K562 (cell line): ENCODE results near the gene EML3. TPM values are rescaled to one million over a fixed set of nuclear protein-coding genes. Genes with fewer than 3 reads are reported as not detected.

Experiments used
- ATAC-seq: fragments of 200-7000 bp; cut with Tn5 transposase; 3 replicates; pipeline ENCODE4 v1.9.1; 2020; ENCODE audit warnings: moderate library complexity
- BruUV-seq: library from RNA; stranded (reverse); fragments of 400-500 nt; replicated peaks from 2 replicates; lab custom pipeline; 2021; lab: Mats Ljungman, UMichigan
- CTCF ChIA-PET: fragments of 300-600 bp; formaldehyde crosslinking; extraction: SDS; loops from one replicate; lab custom pipeline; 2021; ENCODE audit warnings: low intra/inter-chr PET ratio; lab: Yijun Ruan, JAX
- POLR2A ChIA-PET: fragments of 300-600, 350-650 bp; sonication (Branson Sonifier 250); formaldehyde crosslinking; extraction: SDS; loops from one replicate; lab custom pipeline; 2021; ENCODE audit warnings: antibody characterized with exemption, inconsistent platforms; lab: Yijun Ruan, JAX
- DNase-seq, 4 experiments: peaks; one replicate each; pipeline versions ENCODE4 v3.0.0 to v3.0.0-alpha.2; 2011 to 2018; ENCODE audit warnings: low spot score in 3 of 4, mixed read lengths in 3 of 4; ENCODE audit errors: extremely low read depth in 1 of 4
- FAIRE-seq: peaks from 2 replicates; lab custom pipeline; 2011; peaks lifted over from hg19 to GRCh38; lab: Jason Lieb, UNC
- H2AFZ ChIP-seq: 2 replicates; pipeline ENCODE4 v1.6.0; 2011; ENCODE audit warnings: low read depth, low read length, control low read depth, inconsistent platforms
- H3K27ac ChIP-seq: fragments of 200-600 bp; 3 replicates; pipeline ENCODE4 v1.8.0; 2011; ENCODE audit warnings: low read depth, mild to moderate bottlenecking, control low read depth, inconsistent platforms, low read length, moderate library complexity, mixed read lengths; ENCODE audit errors: extremely low read depth
- H3K27me3 ChIP-seq, 2 experiments: fragments of 300-600 bp in 1 of 2; 2 replicates in 1 of 2; 3 replicates in 1 of 2; pipeline versions ENCODE4 v1.6.0 to v1.8.0; 2011; ENCODE audit warnings: inconsistent platforms in 2 of 2, low read length in 2 of 2, mild to moderate bottlenecking in 1 of 2, mixed read lengths in 1 of 2, moderate library complexity in 1 of 2; ENCODE audit not compliant: control insufficient read depth in 2 of 2, insufficient read depth in 2 of 2
- H3K36me3 ChIP-seq: fragments of 300-600 bp; 3 replicates; pipeline ENCODE4 v1.8.0; 2011; ENCODE audit warnings: mild to moderate bottlenecking, low read length, inconsistent platforms; ENCODE audit not compliant: control insufficient read depth, insufficient read depth
- H3K4me1 ChIP-seq, 2 experiments: fragments of 200-600 bp in 1 of 2; replicated peaks in 1 of 2; 2 replicates in 1 of 2; 3 replicates in 1 of 2; pipeline versions ENCODE4 v1.5.1 to v1.8.0; 2011; ENCODE audit warnings: inconsistent platforms in 2 of 2, low read length in 2 of 2, mild to moderate bottlenecking in 1 of 2, mixed read lengths in 1 of 2, moderate library complexity in 1 of 2; ENCODE audit not compliant: control insufficient read depth in 2 of 2, insufficient read depth in 2 of 2
- H3K4me2 ChIP-seq: 2 replicates; pipeline ENCODE4 v1.6.1; 2011; ENCODE audit warnings: low read length, control low read depth, inconsistent platforms, mixed read lengths; ENCODE audit not compliant: insufficient read depth
- H3K4me3 ChIP-seq: fragments of 200-600 bp; sonication (generic), shearing (Covaris generic); 2 replicates; pipeline ENCODE4 v1.5.1; 2016; ENCODE audit warnings: control low read depth, inconsistent platforms
- H3K79me2 ChIP-seq: fragments of 200-600 bp; 3 replicates; pipeline ENCODE4 v1.8.0; 2011; ENCODE audit warnings: low read length, inconsistent platforms; ENCODE audit not compliant: control insufficient read depth, insufficient read depth
- H3K9ac ChIP-seq, 2 experiments: 2 replicates each; pipeline versions ENCODE4 v1.6.0 to v1.6.1; 2011; ENCODE audit warnings: low read depth in 2 of 2, low read length in 2 of 2, control low read depth in 1 of 2, inconsistent platforms in 1 of 2, mild to moderate bottlenecking in 1 of 2, mixed read lengths in 1 of 2; ENCODE audit not compliant: insufficient read depth in 1 of 2
- H3K9me1 ChIP-seq: one replicate; pipeline ENCODE4 v1.6.0; 2011; ENCODE audit warnings: inconsistent platforms, mild to moderate bottlenecking, low read length, moderate library complexity; ENCODE audit not compliant: control insufficient read depth, insufficient read depth
- H3K9me3 ChIP-seq: replicated peaks from 2 replicates; pipeline ENCODE4 v1.5.1; 2011; ENCODE audit warnings: low read depth, low read length, inconsistent platforms; ENCODE audit not compliant: control insufficient read depth, insufficient read depth
- H4K20me1 ChIP-seq: replicated peaks from 2 replicates; pipeline ENCODE4 v1.6.1; 2011; ENCODE audit warnings: low read length, inconsistent platforms, mixed read lengths; ENCODE audit not compliant: control insufficient read depth, insufficient read depth
- GATA2 ChIP-seq: sonication (generic); formaldehyde crosslinking; IDR thresholded peaks from 2 replicates; pipeline ENCODE4 v1.4.0; 2020; ENCODE audit warnings: mild to moderate bottlenecking, missing genetic modification reagents
- MCM5 ChIP-seq: fragments of 450-650 bp; IDR thresholded peaks from 2 replicates; pipeline ENCODE4 v1.6.1; 2016; ENCODE audit warnings: low read depth
- MEF2D ChIP-seq: conservative IDR thresholded peaks from 2 replicates; pipeline ENCODE4 v1.6.1; 2016; ENCODE audit warnings: low read depth, missing genetic modification characterization, missing compliant biosample characterization
- ZFP36 ChIP-seq: fragments of 150-350 bp; IDR thresholded peaks from 2 replicates; pipeline ENCODE4 v1.6.1; 2018; ENCODE audit warnings: low read length, low read depth; ENCODE audit not compliant: partially characterized antibody
- WGBS: fragments of 100-300 bp; shearing (Covaris generic); methylation state at CpG from one replicate; pipeline ENCODE4 v1.1.6; 2016; ENCODE audit warnings: low coverage, mixed read lengths; ENCODE audit not compliant: insufficient coverage; ENCODE audit errors: missing lambda C conversion rate; 5-methylcytosine and 5-hydroxymethylcytosine counted together
- in situ Hi-C: fragments of 300-500 bp; cut with MboI; formaldehyde crosslinking; loops from 4 replicates; pipeline ENCODE4 v1.15.0; 2018; ENCODE audit warnings: inconsistent platforms, mixed read lengths
- intact Hi-C: fragments of 100-400 bp; cut with micrococcal nuclease; formaldehyde crosslinking; loops from 2 replicates; pipeline ENCODE4 v1.14.2; 2022
- polyA plus RNA-seq, 8 experiments: library from polyadenylated mRNA; depleted of rRNA in 4 of 8; stranded (reverse) in 5 of 8; unstranded in 3 of 8; fragments of >200 nt; fragmentation: Nextera tagmentation in 2 of 8; fragmentation: Illumina TruSeq in 1 of 8; extraction: Ambion mirVana in 2 of 8; extraction: Trizol in 1 of 8; gene quantifications; 2 replicates each; pipeline versions ENCODE4 v1.2.1 to v1.2.3, GENCODE V29; 2011 to 2014; ENCODE audit warnings: inconsistent platforms in 1 of 8, missing spikeins in 1 of 8
- total RNA-seq, 7 experiments: library from RNA; depleted of rRNA in 6 of 7; stranded (reverse); fragments of >200 nt in 6 of 7; fragmentation: Illumina TruSeq in 2 of 7; extraction: Trizol in 2 of 7; gene quantifications; 2 replicates each; pipeline versions ENCODE4 v1.2.1 to v1.2.3, GENCODE V29; 2011 to 2021; ENCODE audit warnings: low replicate concordance in 1 of 7
- TF ChIP-seq, protein P1 (sequence below): fragments of 250-450 bp; sonication (Bioruptor Pico); IDR thresholded peaks from 2 replicates; pipeline ENCODE4 v1.5.0; 2020; ENCODE audit warnings: mild to moderate bottlenecking

EML3 gene
- total and polyA plus RNA-seq, 9 of the 15 experiments (the other 6 are each of a cell fraction or from before 2014, with no cell fraction given) = 0.32 to 90.5 (median 26.4) TPM

GRCh38 chr11:62575837-62576236, 36.7 kb downstream of the EML3 start:
- in situ Hi-C loops = no loop called here
- peaks cover 76% of the 10 kb centered on the region for H3K36me3 ChIP-seq
- H3K9me1 ChIP-seq = no peaks in the 10 kb centered on the region
- H3K4me1 ChIP-seq = peaks cover 19 to 37% of the 10 kb centered on the region in 2 experiments; a peak in 4 of 5 replicates
- H3K4me2 ChIP-seq = no peak overlapping the region
- H3K9ac ChIP-seq = peak overlapping the region in 1 of 2 experiments; percentile 98; a peak in 2 of 4 replicates
- TF ChIP-seq, protein P1, sequence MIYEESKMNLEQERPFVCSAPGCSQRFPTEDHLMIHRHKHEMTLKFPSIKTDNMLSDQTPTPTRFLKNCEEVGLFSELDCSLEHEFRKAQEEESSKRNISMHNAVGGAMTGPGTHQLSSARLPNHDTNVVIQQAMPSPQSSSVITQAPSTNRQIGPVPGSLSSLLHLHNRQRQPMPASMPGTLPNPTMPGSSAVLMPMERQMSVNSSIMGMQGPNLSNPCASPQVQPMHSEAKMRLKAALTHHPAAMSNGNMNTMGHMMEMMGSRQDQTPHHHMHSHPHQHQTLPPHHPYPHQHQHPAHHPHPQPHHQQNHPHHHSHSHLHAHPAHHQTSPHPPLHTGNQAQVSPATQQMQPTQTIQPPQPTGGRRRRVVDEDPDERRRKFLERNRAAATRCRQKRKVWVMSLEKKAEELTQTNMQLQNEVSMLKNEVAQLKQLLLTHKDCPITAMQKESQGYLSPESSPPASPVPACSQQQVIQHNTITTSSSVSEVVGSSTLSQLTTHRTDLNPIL (CRISPR knock-in tag) = no peak
- TF ChIP-seq MCM5 (no peak), GATA2 (CRISPR knock-in tag) (no peak), MEF2D (tag) (no peak), ZFP36 (no peak)
- H3K9me3 ChIP-seq = no peaks in the 10 kb centered on the region
- H3K27ac ChIP-seq = no peak overlapping the region; the same call in 2 of the 3 replicates
- ChIA-PET POLR2A (interaction anchor here (0.7 to 3.8 kb wide), 5 partner anchors 8 to 23 kb away, joined by 3 to 34 read pairs (median 13); partner anchors contain the start of gene TUT1), CTCF (no interaction called here)
- FAIRE-seq (no peak), ATAC-seq (no peak), DNase-seq (no peak)
- no TSS peak for BruUV-seq
- H3K27me3 ChIP-seq = no peaks in the 10 kb centered on the region
- intact Hi-C loops = no loop called here
- H3K4me3 ChIP-seq = no peak overlapping the region
- no peak overlapping the region for H2AFZ ChIP-seq
- peaks cover 3% of the 10 kb centered on the region; the same call in 1 of the 2 replicates for H4K20me1 ChIP-seq
- H3K79me2 ChIP-seq = peaks cover 45% of the 10 kb centered on the region
- WGBS = 90% methylated on average over 12 of the region's 14 CpGs
